GM12865 (cell line): Measurements from ENCODE around the gene DHX30.

Source experiments
- DNase-seq: peaks from one replicate; pipeline ENCODE4 v3.0.0; 2010; ENCODE audit warnings: low read depth
- H3K4me3 ChIP-seq: 2 replicates; pipeline ENCODE4 v1.5.1; 2011; ENCODE audit warnings: mild to moderate bottlenecking, low read depth, low read length, control low read depth
- TF ChIP-seq, protein P1 (sequence below): IDR thresholded peaks from 2 replicates; pipeline ENCODE4 v1.5.1; 2011; ENCODE audit warnings: low read length, control low read depth, low read depth, inconsistent platforms; ENCODE audit not compliant: insufficient read depth; ENCODE audit errors: missing control alignments

The DHX30 gene

DNA sequence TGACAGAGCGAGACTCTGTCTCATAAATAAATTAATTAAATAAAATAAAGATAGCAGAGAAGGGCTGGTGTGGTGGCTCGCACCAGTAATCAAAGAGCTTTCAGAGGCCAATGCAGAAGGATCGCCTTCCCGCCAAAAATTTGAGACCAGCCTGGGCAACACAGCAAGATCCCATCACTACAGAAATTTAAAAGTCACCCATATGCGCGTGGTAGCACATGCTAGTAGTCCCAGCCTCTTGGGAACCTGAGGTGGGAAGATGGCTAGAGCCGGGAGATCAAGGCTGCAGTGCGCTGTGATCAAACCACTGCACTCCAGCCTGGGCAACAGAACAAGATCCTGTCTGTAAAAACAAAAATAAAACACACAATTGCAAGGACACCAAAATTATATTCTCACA lies 30.9 kb upstream of the DHX30 start:
- DNase-seq = no peak
- TF ChIP-seq, protein P1, sequence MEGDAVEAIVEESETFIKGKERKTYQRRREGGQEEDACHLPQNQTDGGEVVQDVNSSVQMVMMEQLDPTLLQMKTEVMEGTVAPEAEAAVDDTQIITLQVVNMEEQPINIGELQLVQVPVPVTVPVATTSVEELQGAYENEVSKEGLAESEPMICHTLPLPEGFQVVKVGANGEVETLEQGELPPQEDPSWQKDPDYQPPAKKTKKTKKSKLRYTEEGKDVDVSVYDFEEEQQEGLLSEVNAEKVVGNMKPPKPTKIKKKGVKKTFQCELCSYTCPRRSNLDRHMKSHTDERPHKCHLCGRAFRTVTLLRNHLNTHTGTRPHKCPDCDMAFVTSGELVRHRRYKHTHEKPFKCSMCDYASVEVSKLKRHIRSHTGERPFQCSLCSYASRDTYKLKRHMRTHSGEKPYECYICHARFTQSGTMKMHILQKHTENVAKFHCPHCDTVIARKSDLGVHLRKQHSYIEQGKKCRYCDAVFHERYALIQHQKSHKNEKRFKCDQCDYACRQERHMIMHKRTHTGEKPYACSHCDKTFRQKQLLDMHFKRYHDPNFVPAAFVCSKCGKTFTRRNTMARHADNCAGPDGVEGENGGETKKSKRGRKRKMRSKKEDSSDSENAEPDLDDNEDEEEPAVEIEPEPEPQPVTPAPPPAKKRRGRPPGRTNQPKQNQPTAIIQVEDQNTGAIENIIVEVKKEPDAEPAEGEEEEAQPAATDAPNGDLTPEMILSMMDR = no peak

DNA sequence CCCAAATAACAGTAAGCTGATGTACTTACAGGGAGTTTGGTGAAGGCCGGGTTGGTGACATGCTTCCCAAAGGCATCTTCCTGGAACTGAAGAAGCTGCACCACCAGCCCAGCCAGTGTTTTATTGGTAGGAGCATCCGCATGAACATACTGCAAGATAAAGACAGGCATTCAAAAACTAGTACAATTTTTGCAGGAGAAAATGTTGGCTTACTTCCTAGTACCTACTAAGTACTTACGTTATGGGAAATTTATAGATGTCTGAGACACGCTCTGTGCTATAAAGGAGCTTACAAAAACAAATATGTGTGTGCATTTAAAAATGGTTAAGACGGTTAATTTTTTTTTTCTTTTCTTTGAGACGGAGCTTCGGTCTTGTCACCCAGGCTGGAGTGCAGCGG lies 30.1 kb upstream of the DHX30 start:
- TF ChIP-seq, protein P1 = no peak

More for the DNA sequence above, 30.9 kb upstream of the DHX30 start:
- H3K4me3 ChIP-seq = no peak overlapping the region

DNA sequence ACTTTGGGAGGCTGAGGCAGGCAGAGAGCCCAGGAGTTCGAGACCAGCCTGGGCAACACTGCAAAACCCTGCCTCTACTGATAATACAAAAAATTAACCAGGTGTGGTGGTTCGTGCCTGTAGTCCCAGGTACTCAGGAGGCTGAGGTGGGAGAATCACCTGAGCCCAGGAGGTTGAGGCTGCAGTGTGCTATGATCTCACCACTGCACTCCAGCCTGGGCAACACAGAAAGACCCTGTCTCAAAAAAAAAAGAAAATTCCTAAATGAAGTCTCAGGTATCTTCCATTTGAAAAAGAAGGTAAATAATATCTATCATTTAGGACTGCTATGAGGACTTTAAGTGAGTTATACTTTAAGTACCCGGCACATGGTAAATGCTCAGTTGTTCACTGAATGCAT lies 24.2 kb upstream of the DHX30 start:
- H3K4me3 ChIP-seq = peak overlapping the region; percentile 99
- TF ChIP-seq, protein P1 = no peak
- DNase-seq = no peak

More for the DNA sequence above, 30.1 kb upstream of the DHX30 start:
- no peak overlapping the region for H3K4me3 ChIP-seq
- DNase-seq = no peak

DNA sequence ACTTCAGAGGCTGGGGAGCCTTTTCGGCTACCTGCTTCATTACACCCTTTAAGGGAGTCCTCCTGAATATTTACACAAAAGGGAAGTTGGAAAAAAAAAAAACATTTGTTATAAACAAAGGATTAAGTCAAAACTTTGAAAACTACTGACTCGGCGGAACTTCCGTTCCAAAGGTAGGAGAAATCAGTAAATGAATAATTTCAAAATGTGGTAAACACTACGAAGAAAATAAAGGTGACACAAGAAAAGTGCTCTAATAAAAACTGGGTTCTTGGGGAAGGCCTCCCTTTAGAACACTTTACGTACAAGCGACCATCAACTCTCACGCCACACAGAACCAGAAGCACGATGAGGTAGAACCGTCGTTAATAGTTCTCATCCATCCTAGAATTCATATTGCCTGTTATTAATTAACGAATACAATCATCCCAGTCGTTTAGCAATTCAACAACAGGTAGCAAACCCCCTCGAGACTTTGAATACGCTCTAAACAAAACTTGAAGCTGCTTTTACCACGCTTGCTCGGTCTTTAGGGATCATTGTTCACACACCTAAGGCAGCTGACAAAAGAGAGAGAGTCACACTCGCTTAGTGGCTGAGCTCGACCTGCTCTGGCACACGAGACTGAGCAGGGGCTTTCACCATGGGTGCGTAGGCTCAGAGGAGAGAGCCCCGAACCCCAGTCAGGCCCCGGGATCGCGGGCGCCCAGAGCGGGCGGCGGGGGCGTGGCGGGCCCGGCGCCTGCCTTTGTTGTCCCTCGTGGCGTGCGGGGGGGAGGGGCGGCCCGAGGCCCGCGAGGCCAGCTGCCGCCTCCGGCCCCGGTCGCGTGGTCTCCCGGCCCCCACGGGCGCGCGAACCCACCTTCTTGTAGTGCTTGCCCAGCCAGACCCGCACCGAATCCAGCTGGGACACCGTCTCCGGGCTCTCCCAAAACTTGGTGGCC lies 21.9 kb upstream of the DHX30 start:
- peak overlapping the region; percentile 99 for H3K4me3 ChIP-seq
- TF ChIP-seq, protein P1 = no peak
- DNase-seq = peak; percentile 74

DNA sequence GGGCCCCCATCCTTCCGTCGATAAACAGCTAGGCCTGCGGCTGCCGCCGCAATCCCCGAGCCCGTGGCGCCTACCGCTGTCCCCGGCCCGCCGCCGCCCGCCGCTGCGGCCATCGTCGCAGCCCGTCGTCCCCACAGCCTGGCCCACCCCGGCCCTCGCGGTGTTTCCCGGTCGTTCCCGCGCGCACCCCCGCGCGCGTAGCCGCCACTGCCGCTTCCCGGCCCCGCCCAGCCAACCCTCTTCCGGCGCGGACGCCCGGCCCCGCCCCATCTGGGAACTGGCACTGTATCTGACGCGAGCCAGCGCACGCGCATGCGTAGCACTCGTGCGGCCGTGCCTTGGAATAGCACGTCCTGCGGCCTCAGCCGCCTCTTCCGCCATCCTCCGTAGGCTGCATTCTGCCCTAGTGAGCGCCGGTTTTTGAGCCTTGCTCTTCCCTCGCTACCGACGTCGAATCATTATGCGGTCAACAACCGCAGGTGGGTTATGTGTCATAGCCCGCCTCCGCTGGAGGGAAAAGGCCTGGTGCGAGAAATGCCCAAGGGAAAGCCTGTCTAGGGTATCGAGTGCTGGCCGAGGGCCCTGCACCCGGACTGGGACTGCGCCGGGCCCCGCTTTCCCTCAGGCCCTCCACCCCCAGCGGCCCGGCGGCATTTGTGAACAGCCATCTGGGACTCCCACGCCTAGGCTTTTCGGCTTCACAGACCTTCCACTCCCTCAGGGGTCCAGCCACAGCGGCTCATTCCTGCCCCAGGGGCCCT lies 21.1 kb upstream of the DHX30 start, which contains the start of gene SMARCC1:
Gene SMARCC1 (minus strand): TSS at position 209 of the 761 bp plus-strand sequence. CDS start 96 bp downstream, at position 113.
- H3K4me3 ChIP-seq = peak within 1 kb of the TSS; percentile 99
- peak; percentile 99 for DNase-seq
- TF ChIP-seq, protein P1 = no peak

DNA sequence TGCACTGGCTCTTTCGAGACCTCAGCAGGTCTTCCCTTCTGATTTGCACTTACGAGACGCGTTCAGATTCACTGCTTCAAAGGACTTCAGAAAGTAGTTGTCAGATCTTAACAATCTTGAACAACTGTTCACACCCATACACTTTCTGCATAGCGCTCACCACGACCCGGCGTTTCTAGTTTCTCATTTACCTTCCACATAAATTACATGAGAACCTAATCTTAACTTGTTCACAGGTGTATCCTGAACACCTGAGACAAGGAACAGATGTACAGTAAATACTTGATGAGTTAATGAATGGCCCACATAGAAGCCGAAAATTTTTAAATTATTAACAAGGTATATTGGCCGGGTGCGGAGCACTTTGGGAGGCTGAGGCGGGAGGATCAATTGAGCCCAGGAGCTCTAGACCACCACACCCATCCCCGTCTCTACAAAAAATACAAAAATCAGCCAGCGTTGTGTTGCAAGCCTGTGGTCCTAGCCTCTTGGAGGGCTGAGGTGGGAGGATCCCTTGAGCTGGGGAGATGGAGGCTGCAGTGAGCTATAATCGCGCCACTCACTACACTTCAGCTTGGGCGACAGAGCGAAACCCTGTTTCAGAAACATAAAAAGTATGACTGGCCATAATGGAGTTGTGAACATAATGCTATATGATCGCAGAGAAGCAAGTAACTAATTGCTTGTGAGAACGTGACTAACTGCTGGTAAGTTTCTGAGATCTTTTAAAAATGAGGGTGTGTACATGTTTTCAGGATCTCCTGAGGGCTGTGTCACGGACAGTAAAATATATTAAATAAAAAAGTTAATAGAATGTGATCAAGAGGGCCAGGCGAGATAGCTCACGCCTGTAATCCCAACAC lies 20.3 kb upstream of the DHX30 start:
- TF ChIP-seq, protein P1 = no peak
- DNase-seq = peak; percentile 75

More for the DNA sequence above, 20.3 kb upstream of the DHX30 start:
- peak overlapping the region; percentile 62 for H3K4me3 ChIP-seq
